Stimulated activated CD4-positive, alpha-beta T cell treated with anti-CD3 and anti-CD28 coated beads, Interleukin-4, amount 100 ng/mL, for 48 hours (primary cell): ENCODE measurements around the gene SERPINB8.

Experiments used
- DNase-seq, 2 donors: peaks; one replicate each; pipeline ENCODE4 v3.0.0-alpha.2; 2020; ENCODE audit warnings: low read depth in 2 of 2

Gene SERPINB8

GRCh38 chr18:63965716-63966330 is 4.1 kb upstream of the SERPINB8 start:
- DNase-seq, result no peak

GRCh38 chr18:63970809-63971205 is 926 bp downstream of the SERPINB8 start:
- no peak for DNase-seq

GRCh38 chr18:63971320-63972001 is 1.6 kb downstream of the SERPINB8 start:
- no peak for DNase-seq

- no peak for DNase-seq
These were observed 2.1 kb downstream of the SERPINB8 start for GRCh38 chr18:63972002-63972376.

GRCh38 chr18:63974991-63975390 is 5.1 kb downstream of the SERPINB8 start:
- DNase-seq, result no peak

GRCh38 chr18:63975628-63976027 is 5.7 kb downstream of the SERPINB8 start:
- DNase-seq, result no peak

- DNase-seq, result no peak
These were observed 7.2 kb downstream of the SERPINB8 start for GRCh38 chr18:63977040-63977439.

- peak in 1 of 2 donors; percentile 25 for DNase-seq
These were observed 9.6 kb downstream of the SERPINB8 start for GRCh38 chr18:63979409-63979920.

GRCh38 chr18:63980027-63980426 is 10.1 kb downstream of the SERPINB8 start:
- no peak for DNase-seq

GRCh38 chr18:63980896-63981460 is 11.1 kb downstream of the SERPINB8 start:
- DNase-seq, result no peak

GRCh38 chr18:63981719-63982118 is 11.8 kb downstream of the SERPINB8 start:
- DNase-seq, result no peak

- no peak for DNase-seq
These were observed 12.5 kb downstream of the SERPINB8 start for GRCh38 chr18:63982361-63982760.

GRCh38 chr18:63986885-63987284 is 17.0 kb downstream of the SERPINB8 start:
- no peak for DNase-seq

GRCh38 chr18:63987743-63988142 is 17.9 kb downstream of the SERPINB8 start:
- DNase-seq, result no peak

- DNase-seq, result no peak
These were observed 22.9 kb downstream of the SERPINB8 start for GRCh38 chr18:63992751-63993150.

GRCh38 chr18:63994783-63995399 is 25.0 kb downstream of the SERPINB8 start:
- peak in 1 of 2 donors; percentile 32 for DNase-seq

- no peak for DNase-seq
These were observed 27.2 kb downstream of the SERPINB8 start for GRCh38 chr18:63997041-63997440.

GRCh38 chr18:63997606-63998005 is 27.7 kb downstream of the SERPINB8 start:
- DNase-seq, result no peak

GRCh38 chr18:63999871-64000270 is 30.0 kb downstream of the SERPINB8 start:
- DNase-seq, result no peak

GRCh38 chr18:64002581-64002980 is 32.7 kb downstream of the SERPINB8 start:
- no peak for DNase-seq

- DNase-seq, result no peak
These were observed 39.4 kb downstream of the SERPINB8 start for GRCh38 chr18:64009305-64009704.

GRCh38 chr18:64011513-64011912 is 41.6 kb downstream of the SERPINB8 start:
- DNase-seq, result no peak

GRCh38 chr18:64017870-64018269 is 48.0 kb downstream of the SERPINB8 start:
- no peak for DNase-seq
